ENCODE results near the gene SLC29A4.
"Not testable (repeated sequence)": the region's sequence is repeated elsewhere in the genome, so short reads cannot be mapped to it uniquely, and the experiment has no call there.

The SLC29A4 gene

GRCh38 chr7:5296015-5296610, 13.4 kb downstream of the SLC29A4 start:
- DNase-seq (ENCODE audit: low spot score) = no peak

- no peak for DNase-seq (ENCODE audit: low spot score)
Observed at GRCh38 chr7:5296611-5297226, 14.0 kb downstream of the SLC29A4 start.

- no peak for DNase-seq (ENCODE audit: low spot score)
Observed at GRCh38 chr7:5300366-5300765, 17.6 kb downstream of the SLC29A4 start.

GRCh38 chr7:5302577-5302976, 19.8 kb downstream of the SLC29A4 start:
- no peak for DNase-seq (ENCODE audit: low spot score)

GRCh38 chr7:5303061-5303460, 20.3 kb downstream of the SLC29A4 start:
- no peak for DNase-seq (ENCODE audit: low spot score)

- no peak for DNase-seq (ENCODE audit: low spot score)
Observed at GRCh38 chr7:5303591-5304505, 21.1 kb downstream of the SLC29A4 start.

GRCh38 chr7:5305050-5305449, 22.3 kb downstream of the SLC29A4 start:
- DNase-seq (ENCODE audit: low spot score) = not testable (repeated sequence)

- not testable (repeated sequence) for DNase-seq (ENCODE audit: low spot score)
Observed at GRCh38 chr7:5307221-5308142, 24.7 kb downstream of the SLC29A4 start.

- no peak for DNase-seq (ENCODE audit: low spot score)
Observed at GRCh38 chr7:5309146-5309545, 26.4 kb downstream of the SLC29A4 start.

- DNase-seq (ENCODE audit: low spot score) = no peak
Observed at GRCh38 chr7:5310822-5311405, 28.2 kb downstream of the SLC29A4 start.

GRCh38 chr7:5312276-5313070, 29.7 kb downstream of the SLC29A4 start:
- DNase-seq (ENCODE audit: low spot score) = not testable (repeated sequence)

- DNase-seq (ENCODE audit: low spot score) = not testable (repeated sequence)
Observed at GRCh38 chr7:5313076-5313885, 30.5 kb downstream of the SLC29A4 start.

GRCh38 chr7:5314864-5315263, 32.1 kb downstream of the SLC29A4 start:
- no peak for DNase-seq (ENCODE audit: low spot score)

- no peak for DNase-seq (ENCODE audit: low spot score)
Observed at GRCh38 chr7:5315761-5316160, 33.0 kb downstream of the SLC29A4 start.

GRCh38 chr7:5318613-5319012, 35.9 kb downstream of the SLC29A4 start:
- not testable (repeated sequence) for DNase-seq (ENCODE audit: low spot score)

GRCh38 chr7:5320391-5320790, 37.6 kb downstream of the SLC29A4 start:
- DNase-seq (ENCODE audit: low spot score) = no peak

GRCh38 chr7:5320802-5321396, 38.2 kb downstream of the SLC29A4 start:
- DNase-seq (ENCODE audit: low spot score) = no peak

- no peak for DNase-seq (ENCODE audit: low spot score)
Observed at GRCh38 chr7:5322621-5323410, 40.1 kb downstream of the SLC29A4 start.
